H1 (cell line): ENCODE measurements around the gene PPID. TPM values are rescaled to one million over a fixed set of nuclear protein-coding genes. Genes with fewer than 3 reads are reported as not detected.

Source experiments
- CTCF ChIA-PET: fragments of 300-600 bp; sonication (Branson Sonifier 250); formaldehyde crosslinking; loops from one replicate; lab custom pipeline; 2021; ENCODE audit not compliant: partially characterized antibody; lab: Charles Lee
- POLR2A ChIA-PET: fragments of 300-600 bp; sonication (Branson Sonifier 250); formaldehyde crosslinking; loops from one replicate; lab custom pipeline; 2021; ENCODE audit warnings: inconsistent platforms; ENCODE audit not compliant: partially characterized antibody; lab: Charles Lee
- DNase-seq, 2 experiments: peaks; one replicate each; pipeline versions ENCODE4 v3.0.0 to v3.0.0-alpha.2; 2010 to 2022; ENCODE audit warnings: low spot score in 2 of 2, low read depth in 1 of 2, mixed read lengths in 1 of 2
- FAIRE-seq: peaks from 2 replicates; lab custom pipeline; 2011; peaks lifted over from hg19 to GRCh38; lab: Jason Lieb, UNC
- H2AFZ ChIP-seq: 2 replicates; pipeline ENCODE4 v1.8.1; 2012; ENCODE audit warnings: low read length, inconsistent platforms
- H2AK5ac ChIP-seq: 2 replicates; pipeline ENCODE4 v1.6.1; 2013; ENCODE audit warnings: low read depth, low read length
- H2BK120ac ChIP-seq: replicated peaks from 2 replicates; pipeline ENCODE3; 2013; ENCODE audit warnings: low read depth, low read length, inconsistent platforms
- H2BK12ac ChIP-seq: 2 replicates; pipeline ENCODE4 v1.6.1; 2013; ENCODE audit warnings: low read depth, low read length
- H2BK15ac ChIP-seq: 2 replicates; pipeline ENCODE4 v1.6.1; 2013; ENCODE audit warnings: low read length
- H2BK20ac ChIP-seq: 2 replicates; pipeline ENCODE4 v1.6.1; 2013; ENCODE audit warnings: low read length
- H2BK5ac ChIP-seq: 2 replicates; pipeline ENCODE4 v1.6.1; 2013; ENCODE audit warnings: low read depth, low read length
- H3K14ac ChIP-seq: 2 replicates; pipeline ENCODE4 v1.6.1; 2013; ENCODE audit warnings: inconsistent platforms; ENCODE audit not compliant: insufficient read length
- H3K18ac ChIP-seq: 2 replicates; pipeline ENCODE4 v1.6.1; 2013; ENCODE audit warnings: low read length; ENCODE audit errors: extremely low read depth
- H3K23ac ChIP-seq: 2 replicates; pipeline ENCODE4 v1.6.1; 2013; ENCODE audit warnings: inconsistent platforms; ENCODE audit not compliant: insufficient read length
- H3K23me2 ChIP-seq: 2 replicates; pipeline ENCODE4 v1.6.1; 2013; ENCODE audit warnings: low read depth, low read length
- H3K27ac ChIP-seq: 2 replicates; pipeline ENCODE4 v1.6.1; 2011; ENCODE audit warnings: low read depth, low read length, inconsistent platforms
- H3K27me3 ChIP-seq, 4 experiments: replicated peaks in 1 of 4; 1 replicate in 1 of 4; 2 replicates in 3 of 4; pipeline versions ENCODE4 v1.6.1 to v1.8.1; 2011 to 2013; ENCODE audit warnings: low read length in 3 of 4, mild to moderate bottlenecking in 3 of 4, inconsistent platforms in 2 of 4, mixed read lengths in 2 of 4, moderate library complexity in 1 of 4; ENCODE audit not compliant: control insufficient read depth in 3 of 4, insufficient read depth in 3 of 4; ENCODE audit errors: extremely low read depth in 1 of 4
- H3K36me3 ChIP-seq, 4 experiments: 2 replicates each; pipeline versions ENCODE4 v1.6.1 to v1.8.1; 2011 to 2013; ENCODE audit warnings: mild to moderate bottlenecking in 4 of 4, low read length in 3 of 4, moderate library complexity in 2 of 4, control low read depth in 1 of 4, inconsistent platforms in 1 of 4; ENCODE audit not compliant: insufficient read depth in 4 of 4, control insufficient read depth in 2 of 4
- H3K4ac ChIP-seq: replicated peaks from 2 replicates; pipeline ENCODE3; 2013; ENCODE audit warnings: low read length, low read depth, mixed read lengths, inconsistent platforms; ENCODE audit not compliant: insufficient read length
- H3K4me1 ChIP-seq, 4 experiments: replicated peaks in 1 of 4; 1 replicate in 1 of 4; 2 replicates in 3 of 4; pipeline versions ENCODE4 v1.6.1 to v1.8.1; 2011 to 2013; ENCODE audit warnings: low read length in 3 of 4, inconsistent platforms in 2 of 4, mixed read lengths in 1 of 4; ENCODE audit not compliant: insufficient read depth in 4 of 4, control insufficient read depth in 3 of 4
- H3K4me2 ChIP-seq, 2 experiments: 2 replicates each; pipeline versions ENCODE4 v1.6.1 to v1.8.1; 2011 to 2013; ENCODE audit warnings: low read depth in 2 of 2, low read length in 2 of 2, control low read depth in 1 of 2, inconsistent platforms in 1 of 2, mild to moderate bottlenecking in 1 of 2; ENCODE audit not compliant: insufficient read depth in 1 of 2
- H3K4me3 ChIP-seq, 4 experiments: fragments of 200-600, 300-600 bp in 1 of 4; sonication (generic), shearing (Covaris generic), sonication (Bioruptor Twin) in 1 of 4; 2 replicates each; pipeline versions ENCODE4 v1.5.1 to v1.8.1; 2011 to 2016; ENCODE audit warnings: low read length in 4 of 4, low read depth in 3 of 4, control low read depth in 2 of 4, inconsistent platforms in 2 of 4, mild to moderate bottlenecking in 2 of 4, mixed read lengths in 1 of 4, moderate library complexity in 1 of 4; ENCODE audit not compliant: insufficient read depth in 2 of 4; ENCODE audit errors: extremely low read depth in 1 of 4
- H3K56ac ChIP-seq: replicated peaks from 2 replicates; pipeline ENCODE3; 2013; ENCODE audit warnings: low read depth, mild to moderate bottlenecking, mixed read lengths, low read length, inconsistent platforms; ENCODE audit not compliant: insufficient read length
- H3K79me1 ChIP-seq: 2 replicates; pipeline ENCODE4 v1.6.1; 2013; ENCODE audit warnings: low read depth, low read length, control low read depth
- H3K79me2 ChIP-seq, 2 experiments: 2 replicates each; pipeline versions ENCODE4 v1.6.1 to v1.8.1; 2012 to 2013; ENCODE audit warnings: low read length in 2 of 2, mild to moderate bottlenecking in 2 of 2, inconsistent platforms in 1 of 2; ENCODE audit not compliant: insufficient read depth in 2 of 2, control insufficient read depth in 1 of 2
- H3K9ac ChIP-seq, 4 experiments: replicated peaks in 1 of 4; 1 replicate in 1 of 4; 2 replicates in 3 of 4; pipeline versions ENCODE4 v1.6.1 to v1.8.1; 2011 to 2013; ENCODE audit warnings: low read depth in 3 of 4, low read length in 3 of 4, control low read depth in 2 of 4, mild to moderate bottlenecking in 2 of 4, moderate library complexity in 2 of 4, inconsistent platforms in 1 of 4; ENCODE audit errors: extremely low read depth in 1 of 4
- H3K9me3 ChIP-seq, 2 experiments: 2 replicates each; pipeline versions ENCODE4 v1.6.1 to v1.8.1; 2012 to 2013; ENCODE audit warnings: mild to moderate bottlenecking in 2 of 2, moderate library complexity in 2 of 2, control low read depth in 1 of 2, inconsistent platforms in 1 of 2, low read depth in 1 of 2, low read length in 1 of 2, mixed read lengths in 1 of 2; ENCODE audit not compliant: insufficient read depth in 2 of 2
- H4K20me1 ChIP-seq, 2 experiments: replicated peaks in 1 of 2; 2 replicates each; pipeline versions ENCODE3 to v1.8.1; 2011 to 2013; ENCODE audit warnings: inconsistent platforms in 2 of 2, low read length in 2 of 2, mild to moderate bottlenecking in 1 of 2; ENCODE audit not compliant: insufficient read depth in 2 of 2, control insufficient read depth in 1 of 2
- H4K5ac ChIP-seq: 2 replicates; pipeline ENCODE4 v1.6.1; 2013; ENCODE audit warnings: low read length, low read depth, mixed read lengths, inconsistent platforms; ENCODE audit not compliant: insufficient read length
- H4K8ac ChIP-seq: 2 replicates; pipeline ENCODE4 v1.8.0; 2013; ENCODE audit warnings: mild to moderate bottlenecking, moderate library complexity, low read length, inconsistent platforms; ENCODE audit not compliant: insufficient read depth; ENCODE audit errors: extremely low read depth
- H4K91ac ChIP-seq: replicated peaks from 2 replicates; pipeline ENCODE3; 2013; ENCODE audit warnings: low read length, mixed read lengths, inconsistent platforms; ENCODE audit not compliant: insufficient read length
- CBX5 ChIP-seq: fragments of 300-800, 300-1000 bp; sonication (generic); IDR thresholded peaks from 2 replicates; pipeline ENCODE4 v1.7.1; 2016; ENCODE audit warnings: antibody characterized with exemption, low read length, low read depth
- SIX5 ChIP-seq: IDR thresholded peaks from 2 replicates; pipeline ENCODE4 v1.6.1; 2011; ENCODE audit warnings: mild to moderate bottlenecking, low read depth, low read length
- SP1 ChIP-seq: IDR thresholded peaks from 2 replicates; pipeline ENCODE4 v1.6.1; 2011; ENCODE audit warnings: low read depth, low read length
- TEAD4 ChIP-seq: IDR thresholded peaks from 2 replicates; pipeline ENCODE4 v1.6.1; 2012; ENCODE audit warnings: low read depth, low read length, inconsistent platforms, mixed read lengths
- WGBS, 2 experiments: shearing (Covaris generic) in 1 of 2; methylation state at CpG; one replicate each; pipeline versions ENCODE4 v1.1.6 to v1.1.7; 2013 to 2015; ENCODE audit warnings: low lambda C conversion rate in 2 of 2, mixed read lengths in 2 of 2, inconsistent platforms in 1 of 2, low coverage in 1 of 2, missing lambda C conversion rate in 1 of 2; ENCODE audit not compliant: insufficient replicate concordance in 2 of 2, insufficient coverage in 1 of 2, insufficient read length in 1 of 2; ENCODE audit errors: extremely low coverage in 1 of 2, missing lambda C conversion rate in 1 of 2; 5-methylcytosine and 5-hydroxymethylcytosine counted together
- polyA plus RNA-seq, 7 experiments: library from polyadenylated mRNA; depleted of rRNA in 3 of 7; stranded (reverse) in 5 of 7; unstranded in 2 of 7; fragments of >200 nt in 5 of 7; fragments of 200-250 nt in 2 of 7; gene quantifications; 1 replicate in 5 of 7; 2 replicates in 1 of 7; 4 replicates in 1 of 7; pipeline versions ENCODE4 v1.2.1 to v1.2.3, GENCODE V29; 2011 to 2013; ENCODE audit warnings: missing spikeins in 2 of 7, mixed read lengths in 2 of 7
- total RNA-seq: library from RNA; stranded (reverse); fragmentation: NEBNext Ultra II Directional; extraction: Animal tissue kit (Norgen Biotek cat#: 25700); gene quantifications from 2 replicates; pipeline ENCODE4 v1.2.1, GENCODE V29; 2021

PPID gene
- total and polyA plus RNA-seq, 2 of the 8 experiments (the other 6 are each of a cell fraction or from before 2014, with no cell fraction given) = 20.2 to 53.2 TPM

DNA sequence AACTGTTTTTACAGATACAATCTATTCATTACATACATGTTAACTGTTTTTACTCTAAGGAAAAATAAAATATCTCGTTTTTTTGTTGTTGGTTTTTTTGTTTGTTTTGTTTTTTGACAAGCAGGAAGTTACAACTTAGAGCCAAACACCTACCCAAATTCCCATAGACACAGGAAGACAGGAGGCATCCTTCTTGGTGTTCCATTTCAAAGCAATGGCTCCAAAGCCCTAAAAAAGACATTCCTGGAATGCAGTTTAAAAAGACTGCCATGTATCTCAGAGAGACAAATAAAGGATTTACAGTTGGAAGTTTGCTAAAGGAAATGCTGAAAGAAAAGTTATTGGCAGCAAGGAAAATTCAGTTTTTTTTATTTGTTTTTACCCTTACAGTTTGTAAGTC, 34.4 kb downstream of the PPID start:
- H3K27ac ChIP-seq = no peak overlapping the region
- no peaks in the 10 kb centered on the region for H3K9me3 ChIP-seq
- H4K91ac ChIP-seq = no peak overlapping the region
- no peaks in the 10 kb centered on the region for H3K27me3 ChIP-seq
- H3K14ac ChIP-seq = no peak overlapping the region
- no peaks in the 10 kb centered on the region for H3K23me2 ChIP-seq
- no peaks in the 10 kb centered on the region for H3K36me3 ChIP-seq
- H3K4ac ChIP-seq = no peak overlapping the region
- no peaks in the 10 kb centered on the region for H3K79me1 ChIP-seq
- H4K20me1 ChIP-seq = no peaks in the 10 kb centered on the region
- TF ChIP-seq SIX5 (no peak), CBX5 (no peak), TEAD4 (0 out of 2 replicates have a peak, but pooled peaks have one; percentile 45), SP1 (no peak)
- TF ChIP-seq, all 59 proteins: peak for 1
- Histone ChIP-seq H2BK120ac (no peak overlapping the region), H2BK15ac (no peak overlapping the region), H3K23ac (no peak overlapping the region), H3K79me2 (no peaks in the 10 kb centered on the region), H2AFZ (no peak overlapping the region), H3K9ac (no peak overlapping the region), H2BK20ac (no peak overlapping the region), H4K8ac (no peak overlapping the region), H3K4me2 (no peak overlapping the region), H3K4me3 (no peak overlapping the region), H2BK5ac (no peak overlapping the region), H3K18ac (no peak overlapping the region; the same call in 1 of the 2 replicates), H2AK5ac (no peak overlapping the region), H3K4me1 (no peaks in the 10 kb centered on the region), H4K5ac (no peak overlapping the region), H2BK12ac (no peak overlapping the region), H3K56ac (no peak overlapping the region)
- FAIRE-seq = no peak
- ChIA-PET POLR2A (no interaction called here), CTCF (no interaction called here)
- DNase-seq = no peak
- 89% methylated on average over 1 of the region's 1 CpG; no CpG with 5 or more reads in 1 of the 2 experiments for WGBS, 2 experiments
